ENCODE results near the gene TSGA10IP. TPM values are rescaled to one million over a fixed set of nuclear protein-coding genes. Genes with fewer than 3 reads are reported as not detected.

TSGA10IP gene
- total RNA-seq, 1 donor from 2014 or later, result not detected

- TF ChIP-seq CTCF (IDR thresholded peaks at IDR 0.05; ENCODE audit: insufficient read depth, low read length, poor library complexity, severe bottlenecking), result no peak
- DNase-seq (ENCODE audit: low read depth), result no peak
- Histone ChIP-seq H3K4me3 (ENCODE audit: low read depth, low read length) (no peak overlapping the region), H3K36me3 (ENCODE audit: control insufficient read depth, insufficient read depth, low read length) (peaks cover 2% of the 10 kb centered on the region), H3K27me3 (ENCODE audit: control insufficient read depth, insufficient read depth, low read length) (no peaks in the 10 kb centered on the region)
These were observed 23.6 kb downstream of the TSGA10IP start for GRCh38 chr11:65968600-65969482.

- no peak for DNase-seq (ENCODE audit: low read depth)
- no peak overlapping the region for H3K4me3 ChIP-seq (ENCODE audit: low read depth, low read length)
- TF ChIP-seq CTCF (IDR thresholded peaks at IDR 0.05; ENCODE audit: insufficient read depth, low read length, poor library complexity, severe bottlenecking), result no peak
- H3K36me3 ChIP-seq (ENCODE audit: control insufficient read depth, insufficient read depth, low read length), result peaks cover 2% of the 10 kb centered on the region
- H3K27me3 ChIP-seq (ENCODE audit: control insufficient read depth, insufficient read depth, low read length), result no peaks in the 10 kb centered on the region
These were observed 26.8 kb downstream of the TSGA10IP start for GRCh38 chr11:65972116-65972515.

- Histone ChIP-seq H3K4me3 (ENCODE audit: low read depth, low read length) (no peak overlapping the region), H3K27me3 (ENCODE audit: control insufficient read depth, insufficient read depth, low read length) (no peaks in the 10 kb centered on the region), H3K36me3 (ENCODE audit: control insufficient read depth, insufficient read depth, low read length) (no peaks in the 10 kb centered on the region)
- TF ChIP-seq CTCF (IDR thresholded peaks at IDR 0.05; ENCODE audit: insufficient read depth, low read length, poor library complexity, severe bottlenecking), result no peak
- no peak for DNase-seq (ENCODE audit: low read depth)
These were observed 28.3 kb downstream of the TSGA10IP start for GRCh38 chr11:65973439-65974110.

- H3K27me3 ChIP-seq (ENCODE audit: control insufficient read depth, insufficient read depth, low read length), result no peaks in the 10 kb centered on the region
- H3K36me3 ChIP-seq (ENCODE audit: control insufficient read depth, insufficient read depth, low read length), result peaks cover 1% of the 10 kb centered on the region
- no peak for DNase-seq (ENCODE audit: low read depth)
- no peak for TF ChIP-seq CTCF (IDR thresholded peaks at IDR 0.05; ENCODE audit: insufficient read depth, low read length, poor library complexity, severe bottlenecking)
- no peak overlapping the region for H3K4me3 ChIP-seq (ENCODE audit: low read depth, low read length)
These were observed 30.5 kb downstream of the TSGA10IP start for GRCh38 chr11:65975771-65976170.

- TF ChIP-seq CTCF (IDR thresholded peaks at IDR 0.05; ENCODE audit: insufficient read depth, low read length, poor library complexity, severe bottlenecking), result no peak
- DNase-seq (ENCODE audit: low read depth), result no peak
- Histone ChIP-seq H3K27me3 (ENCODE audit: control insufficient read depth, insufficient read depth, low read length) (no peaks in the 10 kb centered on the region), H3K4me3 (ENCODE audit: low read depth, low read length) (no peak overlapping the region), H3K36me3 (ENCODE audit: control insufficient read depth, insufficient read depth, low read length) (peaks cover 1% of the 10 kb centered on the region)
These were observed 31.2 kb downstream of the TSGA10IP start for GRCh38 chr11:65976216-65977176.

Measured in kidney epithelial cell (primary cell).